ENCODE measurements around the gene ARL6IP4. TPM values are rescaled to one million over a fixed set of nuclear protein-coding genes. Genes with fewer than 3 reads are reported as not detected.

ARL6IP4 gene
- total and polyA plus RNA-seq, 2 of the 4 experiments (the other 2 are of a cell fraction), result 161 to 254 TPM

DNA sequence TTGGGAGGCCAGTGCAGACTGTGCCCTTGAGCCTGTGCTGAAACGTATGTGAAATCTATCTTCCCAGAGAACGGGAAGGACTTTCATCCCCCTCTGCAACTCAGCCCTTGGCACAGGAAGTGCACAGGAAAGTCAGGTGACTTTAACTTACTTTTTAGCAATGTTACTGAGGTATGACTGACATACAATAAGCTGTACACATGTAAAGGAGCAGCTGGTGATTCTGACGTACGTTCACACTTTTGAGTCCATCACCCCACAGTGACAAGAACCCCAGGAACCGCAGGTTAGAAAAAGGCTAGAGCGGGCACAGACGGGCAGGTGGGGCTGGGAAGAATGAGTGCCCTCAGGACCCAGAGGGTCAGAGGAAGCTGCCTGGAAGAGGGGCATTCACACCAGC is 48.0 kb downstream of the ARL6IP4 start:
- WGBS, 2 experiments (ENCODE audit: extremely low coverage in 2 of 2, insufficient read length in 1 of 2), result no CpG with 5 or more reads among the region's 7 CpGs

More for the DNA sequence above, 48.0 kb downstream of the ARL6IP4 start:
- H3K4ac ChIP-seq (ENCODE audit: low read depth, low read length), result no peak overlapping the region
- no peak overlapping the region for H2BK15ac ChIP-seq (ENCODE audit: low read depth, low read length)
- H3K4me3 ChIP-seq (ENCODE audit: insufficient read depth, low read depth, low read length), result no peak overlapping the region
- H3K23ac ChIP-seq (ENCODE audit: low read depth, low read length), result no peak overlapping the region
- no peaks in the 10 kb centered on the region for H3K27me3 ChIP-seq (ENCODE audit: control insufficient read depth, insufficient read depth, low read length)
- dilution Hi-C loops (cut with HindIII; ENCODE audit: low sequenced_read_pairs, unreplicated experiment), result no loop called here
- H2BK5ac ChIP-seq (ENCODE audit: low read depth, low read length, poor library complexity, severe bottlenecking), result no peak overlapping the region
- ChIA-PET CTCF (no interaction called here), POLR2A (ENCODE audit: unreplicated experiment) (no interaction called here)
- TF ChIP-seq NFE2L2 (IDR thresholded peaks at IDR 0.05; ENCODE audit: low read depth, low read length) (no peak), SMC3 (IDR thresholded peaks at IDR 0.05; ENCODE audit: low read depth, low read length) (no peak), RFX5 (IDR thresholded peaks at IDR 0.05; ENCODE audit: low read depth, low read length) (no peak)
- H4K5ac ChIP-seq (ENCODE audit: low read depth, low read length), result no peak overlapping the region
- H3K14ac ChIP-seq (replicated peaks; ENCODE audit: low read depth, low read length), result no peak overlapping the region
- intact Hi-C loops (cut with micrococcal nuclease), result no loop called here
- H3K79me1 ChIP-seq (ENCODE audit: low read depth in 1 of 2, low read length in 2 of 2), result no peaks in the 10 kb centered on the region; a peak in 1 of 4 replicates
- ATAC-seq (ENCODE audit: low read depth) (no peak), DNase-seq (no peak)
- H3K27ac ChIP-seq (ENCODE audit: insufficient read depth, low read length), result no peak overlapping the region
- H3K18ac ChIP-seq (ENCODE audit: low read depth, low read length), result no peak overlapping the region
- H3K9ac ChIP-seq (ENCODE audit: low read depth, low read length), result no peak overlapping the region
- in situ Hi-C loops (cut with MboI; ENCODE audit: low sequenced_read_pairs), result no loop called here
- H3K9me1 ChIP-seq (ENCODE audit: insufficient read depth, low read length), result peaks cover 8% of the 10 kb centered on the region
- no peaks in the 10 kb centered on the region for H3K9me3 ChIP-seq (ENCODE audit: control insufficient read depth, insufficient read depth, low read length)
- no peak overlapping the region for H3K56ac ChIP-seq (ENCODE audit: extremely low read depth, insufficient read depth, low read length)
- no peak overlapping the region for H2AFZ ChIP-seq (replicated peaks; ENCODE audit: low read length, poor library complexity)
- H2AK9ac ChIP-seq (replicated peaks; ENCODE audit: low read depth, low read length, poor library complexity), result no peak overlapping the region
- H2BK20ac ChIP-seq (ENCODE audit: low read depth, low read length), result no peak overlapping the region
- BruUV-seq (replicated peaks), result no TSS peak
- no peak overlapping the region for H4K91ac ChIP-seq (ENCODE audit: insufficient read depth, low read depth, low read length)
- H3K4me2 ChIP-seq (ENCODE audit: low read depth, low read length), result no peak overlapping the region
- no peak overlapping the region for H2AK5ac ChIP-seq (ENCODE audit: low read depth, low read length)
- peaks cover 3% of the 10 kb centered on the region; the same call in 1 of the 2 replicates for H3K4me1 ChIP-seq (ENCODE audit: control insufficient read depth, insufficient read depth, low read length)
- H3K36me3 ChIP-seq (ENCODE audit: control insufficient read depth, insufficient read depth, low read length), result peaks cover 26% of the 10 kb centered on the region
- H4K8ac ChIP-seq (ENCODE audit: low read depth in 2 of 2, low read length in 2 of 2), result no peak overlapping the region
- H2BK120ac ChIP-seq (ENCODE audit: low read depth, low read length), result no peak overlapping the region
- 0 out of 2 replicates have a peak, but pooled peaks cover 2% of the 10 kb centered on the region for H4K20me1 ChIP-seq (ENCODE audit: insufficient read depth, low read length)

Measured in IMR-90 (cell line).